Activated naive CD4-positive, alpha-beta T cell treated with anti-CD3 and anti-CD28 coated beads, Interleukin-2, amount 50 U/mL, for 16 hours (primary cell): ENCODE data around the gene CALM1.

ENCODE experiments used
- DNase-seq: peaks from one replicate; pipeline ENCODE4 v3.0.0-alpha.2; 2020

Gene CALM1

DNA sequence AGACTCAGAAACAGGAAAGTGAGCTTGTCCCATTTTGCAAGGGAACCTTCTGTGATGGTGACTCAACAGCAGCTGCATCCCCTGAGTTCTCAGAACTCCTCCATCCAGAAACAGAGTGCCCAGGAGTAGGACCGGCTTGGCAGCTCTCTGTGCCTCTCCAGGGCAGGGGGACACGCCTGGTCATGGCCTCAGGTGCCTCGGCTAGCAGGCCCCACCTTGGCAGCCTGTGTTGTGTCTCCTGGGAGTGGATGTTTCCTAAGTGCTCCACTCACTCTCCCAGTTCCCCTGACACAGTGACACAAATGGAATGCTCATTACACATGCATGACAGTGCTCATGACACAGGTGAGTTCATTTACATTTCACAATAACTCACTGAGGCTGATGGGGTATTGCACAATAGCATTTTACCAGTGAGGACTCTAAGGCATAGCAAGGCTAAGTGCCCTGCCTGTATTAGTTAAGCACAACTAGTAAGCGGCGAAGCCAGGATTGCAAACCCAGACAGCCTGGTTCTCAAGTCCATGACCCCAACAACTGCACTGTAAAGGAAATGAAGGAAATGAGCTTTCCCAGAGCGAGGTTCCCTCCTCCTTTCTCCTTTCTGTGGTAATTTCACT is 47.4 kb downstream of the CALM1 start:
- DNase-seq, result no peak

DNA sequence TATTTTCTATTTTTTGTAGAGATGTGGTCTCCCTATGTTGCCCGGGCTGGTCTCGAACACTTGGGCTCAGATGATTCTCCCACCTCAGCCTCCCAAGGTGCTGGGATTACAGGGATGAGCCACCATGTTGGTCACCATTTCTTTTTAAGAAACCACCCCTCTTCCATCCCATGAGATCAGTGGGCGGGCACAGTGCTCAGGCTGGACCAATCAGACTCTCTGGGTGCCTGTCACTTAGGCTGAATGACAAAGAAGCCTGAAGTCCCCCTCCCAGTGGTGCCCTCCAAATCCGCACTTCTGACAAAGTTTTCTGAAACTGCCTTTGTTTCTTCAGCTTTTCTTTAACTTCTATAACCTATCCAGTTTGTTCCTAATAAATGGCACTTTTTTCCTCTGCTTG is 48.2 kb downstream of the CALM1 start:
- no peak for DNase-seq

DNA sequence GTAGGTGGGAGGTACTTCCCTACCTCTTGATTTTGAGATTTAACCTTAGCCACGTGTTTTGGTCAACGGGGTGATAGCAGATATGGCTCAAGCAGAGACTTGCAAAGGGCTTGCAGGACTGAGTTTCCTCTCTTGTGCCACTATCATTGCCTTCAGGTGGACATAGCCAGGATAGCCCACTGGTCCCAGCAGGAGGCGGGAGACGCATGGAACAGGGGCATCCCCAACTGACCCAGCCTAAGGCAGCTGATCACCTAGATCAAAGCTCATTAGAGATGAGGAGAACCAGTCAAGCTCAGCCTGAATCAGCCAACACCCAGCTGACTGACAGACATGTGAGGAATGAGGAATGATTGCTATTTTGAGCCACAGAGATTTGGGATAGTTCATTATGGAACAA is 49.6 kb downstream of the CALM1 start:
- DNase-seq, result no peak

DNA sequence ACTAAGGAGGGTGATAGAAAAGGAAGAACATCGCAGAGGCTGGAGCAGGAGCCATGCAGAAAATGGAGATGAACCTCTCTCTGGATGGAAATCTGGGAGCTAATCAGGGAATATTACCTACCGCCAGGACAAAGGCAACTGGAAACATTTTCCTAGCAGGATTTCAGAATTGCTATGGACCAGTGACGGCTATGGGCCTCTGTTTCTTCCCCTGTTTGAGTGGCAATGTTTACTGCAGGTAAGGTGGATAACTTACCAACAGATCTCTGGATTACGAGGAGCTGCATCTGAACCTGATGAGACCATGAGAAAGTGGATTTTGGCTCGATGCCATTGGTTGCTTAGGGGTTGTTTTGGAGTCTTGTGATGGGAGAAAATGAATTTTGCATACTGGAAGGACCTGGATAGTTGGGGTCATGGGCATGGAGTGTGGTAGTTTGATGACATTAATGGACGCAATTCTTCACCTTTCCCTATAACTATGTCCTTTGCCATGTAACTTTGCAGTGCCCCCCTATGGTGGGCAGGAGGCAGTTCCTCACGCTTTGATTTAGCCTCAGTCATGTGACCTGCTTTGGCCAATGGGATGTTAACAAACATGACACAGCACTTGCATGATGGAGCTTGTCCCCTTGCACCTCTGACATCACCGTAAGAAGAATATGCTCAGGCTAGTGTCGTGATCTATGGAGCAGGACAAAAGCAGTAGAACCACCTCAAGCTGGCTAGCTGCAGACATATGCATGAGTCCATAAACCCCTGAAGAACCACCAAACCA is 51.1 kb downstream of the CALM1 start:
- no peak for DNase-seq

- no peak for DNase-seq
These were observed 52.6 kb downstream of the CALM1 start for GRCh38 chr14:90449411-90449810.

DNA sequence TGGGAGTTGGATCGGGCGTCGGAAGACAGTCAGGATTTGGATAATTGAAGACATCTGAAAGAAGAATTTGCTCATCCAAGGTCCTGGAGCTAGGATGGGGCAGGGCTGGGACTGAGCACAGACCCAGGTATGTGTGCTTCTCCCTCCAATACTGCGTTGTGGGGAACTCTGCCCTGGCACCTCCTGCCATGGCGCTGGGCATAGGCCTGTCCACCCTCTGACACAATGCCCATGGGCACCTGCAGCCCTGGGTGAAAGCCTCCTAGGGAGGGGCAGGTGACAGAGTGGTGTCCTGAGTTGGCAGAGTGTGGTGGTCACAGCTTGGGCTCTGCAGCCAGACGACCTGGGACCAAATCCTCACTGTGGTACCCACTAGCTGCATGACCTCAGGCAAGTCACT is 53.3 kb downstream of the CALM1 start:
- no peak for DNase-seq

GRCh38 chr14:90450667-90451066 is 53.8 kb downstream of the CALM1 start:
- DNase-seq, result no peak

- DNase-seq, result no peak
These were observed 54.6 kb downstream of the CALM1 start for GRCh38 chr14:90451443-90451842.

DNA sequence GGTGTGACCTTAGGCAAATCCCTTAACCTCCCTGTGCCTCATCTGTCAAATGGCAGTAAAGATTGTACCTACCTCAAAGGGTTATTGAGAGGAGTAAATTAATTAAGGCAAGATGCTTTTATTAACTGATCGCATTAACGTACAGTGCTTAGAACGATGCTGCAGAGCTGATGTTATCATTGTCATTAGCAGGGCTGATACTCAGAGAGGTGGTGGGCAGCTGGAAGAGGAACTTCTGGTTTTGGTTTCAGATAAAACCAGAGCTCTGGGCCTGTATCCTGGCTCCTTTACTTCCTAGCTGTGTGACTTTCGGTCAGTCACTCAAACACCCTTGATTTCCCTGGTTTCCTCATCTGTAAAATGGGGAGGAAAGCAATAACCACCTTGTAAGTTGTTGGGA is 55.1 kb downstream of the CALM1 start:
- DNase-seq, result no peak

- DNase-seq, result no peak
These were observed 55.5 kb downstream of the CALM1 start for GRCh38 chr14:90452366-90452765.

GRCh38 chr14:90453401-90453951 is 56.6 kb downstream of the CALM1 start:
- no peak for DNase-seq

DNA sequence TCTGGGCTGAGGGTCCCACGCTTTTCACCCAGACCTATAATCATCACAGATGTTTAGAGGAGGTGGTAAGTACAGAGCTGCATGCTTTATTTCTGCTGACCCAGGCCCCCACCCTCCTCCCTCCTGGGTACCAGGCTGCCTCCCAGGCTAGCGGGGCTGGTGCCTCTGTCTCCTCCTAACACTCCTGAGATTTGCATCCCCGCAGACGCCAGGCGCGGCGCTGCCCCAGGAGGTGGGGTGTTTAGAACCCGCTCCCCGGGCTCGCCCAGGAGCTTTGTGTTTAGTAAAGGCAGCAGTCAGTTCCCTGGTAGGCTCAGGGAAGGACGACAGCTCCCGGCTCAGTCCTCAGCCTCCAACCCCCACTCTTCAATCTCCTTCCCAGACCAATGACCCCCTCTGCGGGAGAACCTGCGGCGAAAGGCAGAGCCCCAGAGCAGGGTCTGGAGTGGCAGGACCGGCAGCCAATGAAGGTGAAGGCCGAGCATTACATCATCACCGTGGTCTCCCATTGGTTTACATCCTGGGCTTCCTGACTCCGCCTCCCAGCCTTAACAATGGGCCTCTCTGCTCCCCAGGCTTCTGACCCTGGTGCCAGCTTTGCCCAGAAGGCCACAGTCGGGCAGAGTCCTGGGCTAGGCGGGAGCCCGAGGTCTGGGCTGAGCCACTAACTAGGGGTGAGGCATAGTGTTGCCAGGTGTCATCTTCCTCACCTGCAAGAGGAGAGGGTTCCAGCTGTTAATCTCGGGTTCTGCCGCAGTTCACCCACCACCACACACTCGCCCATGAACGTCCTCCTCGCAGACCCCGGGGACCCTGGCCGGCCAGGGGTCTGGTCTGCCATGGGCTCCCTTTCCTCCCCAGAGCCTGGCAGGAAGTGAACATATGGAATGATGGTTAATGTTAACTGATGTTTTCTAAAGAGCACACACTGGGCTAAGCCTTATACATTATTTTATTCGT is 57.5 kb downstream of the CALM1 start:
- no peak for DNase-seq

DNA sequence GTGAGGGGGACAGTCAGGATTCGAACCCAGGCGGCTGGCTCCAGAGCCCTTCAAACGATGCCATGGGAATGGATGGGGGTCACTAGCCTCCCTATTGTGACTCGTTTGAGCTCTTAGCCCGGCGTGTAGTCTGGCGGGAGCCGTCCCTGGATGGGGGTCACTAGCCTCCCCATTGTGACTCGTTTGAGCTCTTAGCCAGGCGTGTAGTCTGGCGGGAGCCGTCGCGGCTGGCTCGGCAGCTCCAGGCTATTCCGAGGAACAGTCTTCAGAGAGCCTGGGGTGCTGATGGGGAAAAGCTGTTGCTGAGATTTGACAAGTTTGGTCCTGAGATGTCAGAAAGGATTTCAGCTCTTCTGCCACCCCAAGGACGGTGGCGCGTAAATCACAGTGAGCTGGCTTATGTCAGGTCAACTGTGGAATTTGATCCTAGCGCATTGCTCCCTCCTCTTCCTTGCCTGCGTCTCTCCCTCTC is 58.3 kb downstream of the CALM1 start:
- DNase-seq, result no peak

GRCh38 chr14:90456551-90456950 is 59.7 kb downstream of the CALM1 start:
- DNase-seq, result no peak

DNA sequence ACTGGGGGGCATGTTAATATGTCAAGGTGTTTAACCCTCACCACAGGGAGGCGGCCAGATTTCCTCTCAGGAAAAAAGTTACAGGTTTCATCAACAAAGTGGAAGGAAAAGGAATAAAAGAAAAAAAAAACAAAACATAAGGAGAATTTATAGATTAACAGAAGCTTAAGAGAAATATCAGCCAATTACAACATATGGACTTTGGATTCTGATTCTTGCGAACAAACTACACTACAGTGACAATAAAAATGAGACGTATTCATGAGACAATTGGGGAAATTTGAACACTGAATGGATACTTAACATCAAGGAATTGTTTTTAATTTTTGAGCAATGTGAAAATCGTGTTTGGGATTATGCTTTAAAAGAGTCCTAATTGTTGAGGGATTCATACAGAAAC is 60.4 kb downstream of the CALM1 start:
- DNase-seq, result no peak
